ENCODE results near the gene COMT. TPM values are rescaled to one million over a fixed set of nuclear protein-coding genes. Genes with fewer than 3 reads are reported as not detected.

The COMT gene
- 7.3 TPM for polyA plus RNA-seq (2013, experiment 1 of 2)
- 6.4 TPM for polyA plus RNA-seq (2013, experiment 2 of 2)

DNA sequence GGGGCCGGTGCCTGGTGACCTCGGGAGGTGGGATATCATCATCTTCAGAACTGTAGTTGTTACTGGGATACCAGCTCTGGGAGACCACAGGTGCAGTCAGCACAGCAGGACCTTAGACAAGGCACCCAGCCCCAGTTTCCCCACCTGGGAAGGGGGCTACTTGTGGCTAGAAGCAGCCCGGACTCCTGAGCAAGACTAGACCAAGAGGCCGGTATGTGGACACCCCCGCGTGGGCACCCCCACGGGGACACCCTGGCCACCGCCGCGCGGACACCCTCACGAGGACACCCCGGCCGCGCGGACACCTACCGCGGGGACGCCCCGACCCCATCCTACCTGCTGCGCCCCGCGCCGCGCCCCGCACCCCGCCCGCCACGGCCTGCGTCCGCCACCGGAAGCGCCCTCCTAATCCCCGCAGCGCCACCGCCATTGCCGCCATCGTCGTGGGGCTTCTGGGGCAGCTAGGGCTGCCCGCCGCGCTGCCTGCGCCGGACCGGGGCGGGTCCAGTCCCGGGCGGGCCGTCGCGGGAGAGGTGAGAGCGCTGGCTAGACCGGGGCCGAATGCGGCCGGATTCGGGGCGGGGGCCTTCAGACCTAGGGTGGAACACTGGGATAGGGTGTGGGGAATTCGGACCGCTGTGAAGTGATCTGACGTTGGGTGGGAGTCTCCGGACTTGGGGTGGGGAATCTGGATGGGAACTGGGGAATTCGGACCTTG is at the start of gene COMT, which contains the start of gene TXNRD2:
Gene COMT, plus strand, starts transcription at position 408 of the 718 bp plus-strand sequence. CDS start 20,755 bp downstream, outside the sequence.
Gene TXNRD2, minus strand, starts transcription at position 454 of the 718 bp plus-strand sequence. Its CDS starts 15 bp downstream, at position 439.
- peak within 1 kb of the TSS in 1 of 2 donors; percentile 51 for H3K4me3 ChIP-seq (ENCODE audit: low read length in 2 of 2)
- H3K79me1 ChIP-seq (ENCODE audit: low read depth, low read length) = no peaks in the 10 kb centered on the region
- H2BK5ac ChIP-seq (ENCODE audit: low read length) = no peak within 1 kb of the TSS
- peaks cover 0 to 14% (median 0%) of the 10 kb centered on the region in 3 experiments for H3K27me3 ChIP-seq (ENCODE audit: control insufficient read depth in 3 of 3, insufficient read depth in 3 of 3, low read depth in 1 of 3, low read length in 3 of 3)
- peak within 1 kb of the TSS; percentile 50 for H2AK5ac ChIP-seq (ENCODE audit: low read depth, low read length)
- H3K4ac ChIP-seq (ENCODE audit: low read length) = no peak within 1 kb of the TSS
- no peaks in the 10 kb centered on the region for H3K36me3 ChIP-seq (replicated peaks in 1 of 2; ENCODE audit: control insufficient read depth in 2 of 2, insufficient read depth in 2 of 2, low read length in 2 of 2)
- H2BK120ac ChIP-seq (ENCODE audit: low read depth, low read length) = no peak within 1 kb of the TSS
- peak within 1 kb of the TSS; percentile 74 for H4K8ac ChIP-seq (ENCODE audit: low read depth, low read length)
- no peak within 1 kb of the TSS for H3K9ac ChIP-seq (ENCODE audit: low read depth, low read length, poor library complexity)
- H3K4me1 ChIP-seq (ENCODE audit: control insufficient read depth in 2 of 2, insufficient read depth in 1 of 2, low read depth in 1 of 2, low read length in 2 of 2) = peaks cover 11 to 13% of the 10 kb centered on the region in 2 donors
- H4K91ac ChIP-seq (ENCODE audit: low read depth, low read length, poor library complexity) = peak within 1 kb of the TSS; percentile 17
- H2AFZ ChIP-seq (ENCODE audit: low read length) = peak within 1 kb of the TSS; percentile 89
- peak within 1 kb of the TSS; percentile 89 for H3K23ac ChIP-seq (ENCODE audit: low read depth, low read length, poor library complexity)
- peak within 1 kb of the TSS; percentile 41 for H3K4me2 ChIP-seq (ENCODE audit: insufficient read depth, low read length, poor library complexity, severe bottlenecking)
- peak within 1 kb of the TSS; percentile 46 for H2BK15ac ChIP-seq (ENCODE audit: low read length)
- DNase-seq (ENCODE audit: low spot score) = no peak
- no peaks in the 10 kb centered on the region for H3K9me3 ChIP-seq (replicated peaks in 1 of 2; ENCODE audit: control insufficient read depth in 2 of 2, insufficient read depth in 1 of 2, low read depth in 1 of 2, low read length in 2 of 2)
- WGBS, 2 donors (ENCODE audit: extremely low coverage in 2 of 2, insufficient read length in 2 of 2, insufficient replicate concordance in 1 of 2) = no CpG with 5 or more reads among the region's 63 CpGs
- H2BK12ac ChIP-seq (ENCODE audit: low read length) = no peak within 1 kb of the TSS
- H3K14ac ChIP-seq (ENCODE audit: low read length) = no peak within 1 kb of the TSS
- peak within 1 kb of the TSS; percentile 65 for H3K18ac ChIP-seq (ENCODE audit: low read length)
- H3K27ac ChIP-seq (replicated peaks; ENCODE audit: low read length) = no peak within 1 kb of the TSS

GRCh38 chr22:19892257-19892879 is 49.2 kb upstream of the COMT start:
- Histone ChIP-seq H3K4ac (ENCODE audit: low read length) (no peak overlapping the region), H2AFZ (ENCODE audit: low read length) (peak overlapping the region; percentile 78), H3K27ac (replicated peaks; ENCODE audit: low read length) (peak overlapping the region; percentile 62)

DNA sequence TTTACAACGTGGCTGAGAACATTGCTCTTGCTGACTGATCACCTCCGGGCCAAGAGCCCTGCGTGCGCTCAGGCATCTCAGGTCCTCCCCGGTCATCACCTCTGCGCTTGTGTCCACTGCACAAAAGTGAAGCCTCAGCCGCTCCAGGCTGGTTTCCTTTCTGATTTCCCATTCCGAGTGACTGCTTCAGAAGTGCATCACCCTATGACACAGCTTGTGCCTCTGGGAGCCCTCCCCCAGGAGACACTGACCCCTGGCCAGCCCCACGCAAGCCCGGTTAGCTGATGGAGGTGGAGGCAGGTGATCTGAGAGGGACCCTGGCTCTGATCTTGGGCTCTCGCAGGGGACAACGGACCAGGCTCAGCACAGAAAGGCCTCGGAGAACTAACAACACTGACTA is 48.6 kb upstream of the COMT start:
- no peak overlapping the region for H3K4me2 ChIP-seq (ENCODE audit: insufficient read depth, low read length, poor library complexity, severe bottlenecking)
- no peaks in the 10 kb centered on the region for H3K36me3 ChIP-seq (replicated peaks in 1 of 2; ENCODE audit: control insufficient read depth in 2 of 2, insufficient read depth in 2 of 2, low read length in 2 of 2)
- no peak overlapping the region for H3K4me3 ChIP-seq (ENCODE audit: low read length in 2 of 2)
- peak overlapping the region; percentile 10 for H3K4ac ChIP-seq (ENCODE audit: low read length)
- no peak overlapping the region for H3K9ac ChIP-seq (ENCODE audit: low read depth, low read length, poor library complexity)
- no peaks in the 10 kb centered on the region for H3K27me3 ChIP-seq (ENCODE audit: control insufficient read depth in 3 of 3, insufficient read depth in 3 of 3, low read depth in 1 of 3, low read length in 3 of 3)
- no CpG with 5 or more reads among the region's 13 CpGs for WGBS, 2 donors (ENCODE audit: extremely low coverage in 2 of 2, insufficient read length in 2 of 2, insufficient replicate concordance in 1 of 2)
- H2AFZ ChIP-seq (ENCODE audit: low read length) = peak overlapping the region; percentile 76
- peak overlapping the region; percentile 89 for H3K14ac ChIP-seq (ENCODE audit: low read length)
- H3K4me1 ChIP-seq (ENCODE audit: control insufficient read depth in 2 of 2, insufficient read depth in 1 of 2, low read depth in 1 of 2, low read length in 2 of 2) = peaks cover 34 to 35% of the 10 kb centered on the region in 2 donors
- H2BK120ac ChIP-seq (ENCODE audit: low read depth, low read length) = peak overlapping the region; percentile 93
- H3K23ac ChIP-seq (ENCODE audit: low read depth, low read length, poor library complexity) = peak overlapping the region; percentile 6
- H3K9me3 ChIP-seq (replicated peaks in 1 of 2; ENCODE audit: control insufficient read depth in 2 of 2, insufficient read depth in 1 of 2, low read depth in 1 of 2, low read length in 2 of 2) = no peaks in the 10 kb centered on the region
- peak overlapping the region; percentile 96 for H2BK5ac ChIP-seq (ENCODE audit: low read length)
- peak overlapping the region; percentile 94 for H2BK15ac ChIP-seq (ENCODE audit: low read length)
- H4K91ac ChIP-seq (ENCODE audit: low read depth, low read length, poor library complexity) = peak overlapping the region; percentile 34
- no peak overlapping the region for H3K27ac ChIP-seq (replicated peaks; ENCODE audit: low read length)
- no peak for DNase-seq (ENCODE audit: low spot score)
- H2AK5ac ChIP-seq (ENCODE audit: low read depth, low read length) = peak overlapping the region; percentile 98
- peak overlapping the region; percentile 97 for H2BK12ac ChIP-seq (ENCODE audit: low read length)
- H3K79me1 ChIP-seq (ENCODE audit: low read depth, low read length) = peaks cover 3% of the 10 kb centered on the region
- H4K8ac ChIP-seq (ENCODE audit: low read depth, low read length) = no peak overlapping the region
- peak overlapping the region; percentile 86 for H3K18ac ChIP-seq (ENCODE audit: low read length)

More at GRCh38 chr22:19892257-19892879, 49.2 kb upstream of the COMT start:
- Histone ChIP-seq H3K27me3 (ENCODE audit: control insufficient read depth in 3 of 3, insufficient read depth in 3 of 3, low read depth in 1 of 3, low read length in 3 of 3) (no peaks in the 10 kb centered on the region), H3K36me3 (replicated peaks in 1 of 2; ENCODE audit: control insufficient read depth in 2 of 2, insufficient read depth in 2 of 2, low read length in 2 of 2) (no peaks in the 10 kb centered on the region), H3K23ac (ENCODE audit: low read depth, low read length, poor library complexity) (peak overlapping the region; percentile 65), H3K9me3 (replicated peaks in 1 of 2; ENCODE audit: control insufficient read depth in 2 of 2, insufficient read depth in 1 of 2, low read depth in 1 of 2, low read length in 2 of 2) (no peaks in the 10 kb centered on the region), H2BK120ac (ENCODE audit: low read depth, low read length) (peak overlapping the region; percentile 99), H3K18ac (ENCODE audit: low read length) (peak overlapping the region; percentile 76), H3K4me1 (ENCODE audit: control insufficient read depth in 2 of 2, insufficient read depth in 1 of 2, low read depth in 1 of 2, low read length in 2 of 2) (peaks cover 32% of the 10 kb centered on the region in 2 donors), H4K91ac (ENCODE audit: low read depth, low read length, poor library complexity) (no peak overlapping the region), H2BK12ac (ENCODE audit: low read length) (peak overlapping the region; percentile 16), H3K4me3 (ENCODE audit: low read length in 2 of 2) (peak overlapping the region in 1 of 2 donors; percentile 18), H3K4me2 (ENCODE audit: insufficient read depth, low read length, poor library complexity, severe bottlenecking) (no peak overlapping the region), H3K14ac (ENCODE audit: low read length) (no peak overlapping the region), H3K9ac (ENCODE audit: low read depth, low read length, poor library complexity) (no peak overlapping the region), H4K8ac (ENCODE audit: low read depth, low read length) (no peak overlapping the region), H2BK5ac (ENCODE audit: low read length) (no peak overlapping the region), H3K79me1 (ENCODE audit: low read depth, low read length) (peaks cover 3% of the 10 kb centered on the region), H2BK15ac (ENCODE audit: low read length) (no peak overlapping the region), H2AK5ac (ENCODE audit: low read depth, low read length) (no peak overlapping the region)
- DNase-seq (ENCODE audit: low spot score) = no peak
- no CpG with 5 or more reads among the region's 24 CpGs for WGBS, 2 donors (ENCODE audit: extremely low coverage in 2 of 2, insufficient read length in 2 of 2, insufficient replicate concordance in 1 of 2)

- H3K27me3 ChIP-seq (ENCODE audit: control insufficient read depth in 3 of 3, insufficient read depth in 3 of 3, low read depth in 1 of 3, low read length in 3 of 3) = no peaks in the 10 kb centered on the region
- H3K27ac ChIP-seq (replicated peaks; ENCODE audit: low read length) = no peak overlapping the region
- H3K18ac ChIP-seq (ENCODE audit: low read length) = peak overlapping the region; percentile 86
- H3K4ac ChIP-seq (ENCODE audit: low read length) = peak overlapping the region; percentile 5
- H3K4me3 ChIP-seq (ENCODE audit: low read length in 2 of 2) = no peak overlapping the region
- H2AK5ac ChIP-seq (ENCODE audit: low read depth, low read length) = peak overlapping the region; percentile 98
- H2BK5ac ChIP-seq (ENCODE audit: low read length) = peak overlapping the region; percentile 96
- peak overlapping the region; percentile 76 for H2AFZ ChIP-seq (ENCODE audit: low read length)
- no peaks in the 10 kb centered on the region for H3K9me3 ChIP-seq (replicated peaks in 1 of 2; ENCODE audit: control insufficient read depth in 2 of 2, insufficient read depth in 1 of 2, low read depth in 1 of 2, low read length in 2 of 2)
- peak overlapping the region; percentile 6 for H3K23ac ChIP-seq (ENCODE audit: low read depth, low read length, poor library complexity)
- no peak for DNase-seq (ENCODE audit: low spot score)
- H3K14ac ChIP-seq (ENCODE audit: low read length) = no peak overlapping the region
- no peak overlapping the region for H4K8ac ChIP-seq (ENCODE audit: low read depth, low read length)
- no peaks in the 10 kb centered on the region for H3K36me3 ChIP-seq (replicated peaks in 1 of 2; ENCODE audit: control insufficient read depth in 2 of 2, insufficient read depth in 2 of 2, low read length in 2 of 2)
- no peak overlapping the region for H3K4me2 ChIP-seq (ENCODE audit: insufficient read depth, low read length, poor library complexity, severe bottlenecking)
- H2BK15ac ChIP-seq (ENCODE audit: low read length) = peak overlapping the region; percentile 94
- peak overlapping the region; percentile 93 for H2BK120ac ChIP-seq (ENCODE audit: low read depth, low read length)
- H4K91ac ChIP-seq (ENCODE audit: low read depth, low read length, poor library complexity) = peak overlapping the region; percentile 34
- WGBS, 2 donors (ENCODE audit: extremely low coverage in 2 of 2, insufficient read length in 2 of 2, insufficient replicate concordance in 1 of 2) = no CpG with 5 or more reads among the region's 15 CpGs
- H3K79me1 ChIP-seq (ENCODE audit: low read depth, low read length) = peaks cover 3% of the 10 kb centered on the region
- peaks cover 32 to 35% of the 10 kb centered on the region in 2 donors for H3K4me1 ChIP-seq (ENCODE audit: control insufficient read depth in 2 of 2, insufficient read depth in 1 of 2, low read depth in 1 of 2, low read length in 2 of 2)
- peak overlapping the region; percentile 61 for H3K9ac ChIP-seq (ENCODE audit: low read depth, low read length, poor library complexity)
- peak overlapping the region; percentile 94 for H2BK12ac ChIP-seq (ENCODE audit: low read length)
Measured at GRCh38 chr22:19893363-19893762, 48.2 kb upstream of the COMT start.

All from neuronal stem cell (in vitro differentiated cells).